Memory B cell (primary cell): ENCODE data around the gene C3.
"Not testable (repeated sequence)": the region's sequence is repeated elsewhere in the genome, so short reads cannot be mapped to it uniquely, and the experiment has no call there.

Experiments
- ATAC-seq: fragments of 150-1000 bp; cut with Tn5 transposase; 2 replicates; pipeline ENCODE4 v1.10.0; 2021; ENCODE audit warnings: low read depth, mild to moderate bottlenecking, moderate library complexity
- DNase-seq, 2 donors: peaks; one replicate each; pipeline ENCODE4 v3.0.0; 2022; ENCODE audit warnings: low spot score in 2 of 2
- H3K27ac Mint-ChIP-seq: one replicate; pipeline ENCODE4 v1.8.0; 2022; ENCODE audit warnings: mild to moderate bottlenecking, moderate library complexity, mixed read lengths
- H3K27me3 Mint-ChIP-seq: one replicate; pipeline ENCODE4 v1.8.0; 2022; ENCODE audit warnings: mixed read lengths
- H3K36me3 Mint-ChIP-seq: one replicate; pipeline ENCODE4 v1.8.0; 2022; ENCODE audit warnings: mild to moderate bottlenecking, mixed read lengths
- H3K4me1 Mint-ChIP-seq: one replicate; pipeline ENCODE4 v1.8.0; 2022; ENCODE audit warnings: mixed read lengths
- H3K4me3 Mint-ChIP-seq: one replicate; pipeline ENCODE4 v1.8.0; 2022; ENCODE audit warnings: mild to moderate bottlenecking, moderate library complexity, mixed read lengths
- H3K9me3 Mint-ChIP-seq: one replicate; pipeline ENCODE4 v1.8.0; 2022; ENCODE audit warnings: mixed read lengths

C3 gene

DNA sequence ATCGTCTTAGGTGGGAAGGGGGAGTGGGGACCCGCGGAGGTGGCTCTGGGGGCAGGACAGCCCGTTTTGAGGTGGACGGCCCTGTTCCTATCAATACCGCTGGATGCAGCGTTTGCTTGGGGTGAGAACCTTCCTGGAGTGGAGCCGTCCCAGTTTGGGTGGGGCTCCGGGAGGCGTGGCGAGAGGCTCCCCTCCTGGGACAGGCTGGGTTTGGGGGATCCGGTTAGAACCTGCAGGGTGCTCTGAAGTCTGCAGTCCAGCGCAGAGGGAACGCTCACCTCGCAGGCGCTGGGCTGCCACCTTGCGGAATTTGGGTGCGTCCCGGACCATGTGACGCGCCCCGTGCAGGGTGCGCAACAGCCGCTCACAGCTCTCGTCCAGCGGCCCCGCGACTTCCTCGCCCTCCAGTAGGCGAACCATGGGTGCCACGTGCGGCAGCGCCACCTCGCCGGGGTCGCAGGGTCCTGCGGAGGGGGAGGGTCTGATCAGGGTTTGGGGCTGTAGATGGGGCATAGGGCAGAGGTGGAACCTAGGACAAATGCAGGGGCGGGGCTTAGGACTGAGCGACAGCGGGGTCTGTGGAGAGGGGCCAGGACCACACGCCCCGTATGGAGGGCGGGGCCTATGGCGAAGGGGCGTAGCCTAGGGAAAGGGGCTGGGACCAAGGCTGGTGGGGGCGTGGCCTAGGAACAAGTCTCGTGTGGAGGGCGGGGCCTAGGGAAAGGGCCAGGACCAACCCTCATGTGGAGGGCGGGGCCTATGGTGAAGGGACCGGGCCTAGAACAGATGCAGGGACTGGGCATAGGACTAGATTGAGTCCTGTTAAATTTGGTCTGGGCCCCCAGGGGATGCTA is 33.0 kb upstream of the C3 start:
- Mint-ChIP-seq H3K9me3 (no peaks in the 10 kb centered on the region), H3K27me3 (no peaks in the 10 kb centered on the region), H3K4me1 (peaks cover 24% of the 10 kb centered on the region), H3K36me3 (peaks cover 14% of the 10 kb centered on the region), H3K4me3 (peak overlapping the region; percentile 92), H3K27ac (peak overlapping the region; percentile 94)
- DNase-seq (peak; percentile 81 to 85), ATAC-seq (peak; percentile 87)

DNA sequence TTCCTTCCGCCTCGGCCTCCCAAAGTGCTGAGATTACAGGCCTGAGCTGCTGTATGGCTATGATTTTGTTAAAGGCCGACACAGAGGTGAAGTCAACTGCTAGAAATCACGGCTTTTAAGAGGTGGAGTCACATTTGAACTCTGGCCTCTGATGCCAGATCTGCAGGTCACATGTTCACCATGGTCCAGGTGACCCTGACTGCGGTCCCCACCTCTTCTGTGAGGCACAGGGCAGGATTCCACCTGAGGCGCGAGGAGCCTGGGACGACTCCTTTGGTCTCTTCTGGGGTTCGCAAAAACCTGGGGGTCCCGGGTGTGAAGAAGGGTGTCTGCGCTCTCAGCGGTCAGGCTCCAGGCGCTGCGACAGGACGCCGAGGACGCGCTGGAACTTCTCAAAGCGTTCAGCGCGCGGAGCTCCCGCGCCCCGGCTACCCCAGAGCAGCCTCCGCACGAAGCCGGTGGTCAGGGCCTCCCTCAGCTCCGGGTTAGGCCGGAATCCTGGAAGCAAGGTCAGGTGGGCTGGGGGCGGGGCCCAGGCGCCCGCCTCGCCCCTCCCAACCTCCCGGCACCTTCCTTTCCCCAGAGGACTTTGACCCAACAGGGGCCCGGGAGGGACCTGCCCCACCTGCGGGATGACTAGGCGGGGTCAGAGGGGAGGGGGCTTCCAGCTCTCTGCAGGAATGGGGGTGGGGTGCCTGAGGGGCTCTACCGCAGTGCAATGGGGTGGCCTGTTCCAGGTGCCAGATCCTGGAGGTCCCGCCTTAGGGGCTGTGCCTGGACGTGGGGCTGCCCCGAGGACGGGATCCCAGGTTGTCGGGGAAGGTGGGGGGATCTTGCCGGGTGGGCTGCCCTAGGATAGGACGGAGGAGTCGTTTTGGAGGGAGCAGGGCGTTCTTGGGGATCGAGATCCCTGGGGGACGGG is 32.1 kb upstream of the C3 start:
- peaks cover 17% of the 10 kb centered on the region for H3K36me3 Mint-ChIP-seq
- no peaks in the 10 kb centered on the region for H3K27me3 Mint-ChIP-seq
- peak overlapping the region; percentile 92 for H3K4me3 Mint-ChIP-seq
- H3K27ac Mint-ChIP-seq = peak overlapping the region; percentile 94
- H3K4me1 Mint-ChIP-seq = peaks cover 19% of the 10 kb centered on the region
- H3K9me3 Mint-ChIP-seq = no peaks in the 10 kb centered on the region
- DNase-seq (no peak), ATAC-seq (no peak)

- Mint-ChIP-seq H3K36me3 (peaks cover 14% of the 10 kb centered on the region), H3K27ac (no peak overlapping the region), H3K9me3 (no peaks in the 10 kb centered on the region), H3K4me3 (no peak overlapping the region), H3K4me1 (peaks cover 17% of the 10 kb centered on the region), H3K27me3 (no peaks in the 10 kb centered on the region)
- DNase-seq (no peak), ATAC-seq (no peak)
Observed at GRCh38 chr19:6751189-6751588, 30.7 kb upstream of the C3 start.

DNA sequence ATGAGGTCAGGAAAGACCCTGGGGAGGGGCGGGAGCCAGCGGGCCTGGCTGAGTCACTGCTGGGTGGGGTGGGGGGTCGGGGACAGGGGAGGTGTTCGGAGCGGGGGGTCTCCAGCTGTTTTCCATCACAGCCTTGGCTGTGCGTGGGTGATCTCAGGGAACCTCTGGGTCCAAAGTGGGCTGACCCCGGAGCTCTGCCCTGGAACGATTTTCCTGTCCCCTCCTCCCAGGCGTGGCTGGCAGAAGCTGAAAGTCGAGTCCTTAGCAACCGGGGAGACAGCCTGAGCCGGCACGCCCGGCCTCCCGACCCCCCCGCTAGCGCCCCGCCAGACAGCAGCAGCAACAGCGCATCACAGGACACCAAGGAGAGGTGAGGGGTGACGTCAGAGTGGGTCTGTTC is 29.6 kb upstream of the C3 start:
- no peak for ATAC-seq
- H3K27me3 Mint-ChIP-seq = no peaks in the 10 kb centered on the region
- DNase-seq = no peak
- H3K4me3 Mint-ChIP-seq = no peak overlapping the region
- H3K36me3 Mint-ChIP-seq = peaks cover 16% of the 10 kb centered on the region
- no peaks in the 10 kb centered on the region for H3K9me3 Mint-ChIP-seq
- peaks cover 17% of the 10 kb centered on the region for H3K4me1 Mint-ChIP-seq
- no peak overlapping the region for H3K27ac Mint-ChIP-seq

DNA sequence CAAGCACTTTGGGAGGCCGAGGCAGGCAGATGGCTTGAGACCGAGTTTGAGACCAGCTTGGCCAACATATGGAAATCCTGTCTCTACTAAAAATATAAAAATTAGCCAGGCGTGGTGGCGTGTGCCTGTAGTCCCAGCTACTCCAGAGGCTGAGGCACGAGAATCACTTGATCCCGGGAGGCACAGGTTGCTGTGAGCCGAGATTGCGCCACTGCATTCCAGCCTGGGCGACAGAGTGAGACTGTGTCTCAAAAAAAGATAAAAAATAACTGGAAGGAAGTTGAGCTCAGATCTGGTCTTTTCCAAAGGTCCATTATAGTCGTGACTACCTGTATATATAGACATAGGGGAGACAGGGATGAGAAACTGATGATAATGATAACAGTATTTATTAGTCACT is 28.1 kb upstream of the C3 start:
- H3K36me3 Mint-ChIP-seq = peaks cover 12% of the 10 kb centered on the region
- not testable (repeated sequence) for H3K4me1 Mint-ChIP-seq, DNase-seq, H3K27me3 Mint-ChIP-seq, H3K27ac Mint-ChIP-seq, H3K4me3 Mint-ChIP-seq, ATAC-seq, H3K9me3 Mint-ChIP-seq

- Mint-ChIP-seq H3K4me1 (peaks cover 6% of the 10 kb centered on the region), H3K27ac (no peak overlapping the region), H3K36me3 (peaks cover 12% of the 10 kb centered on the region), H3K9me3 (no peaks in the 10 kb centered on the region), H3K4me3 (no peak overlapping the region), H3K27me3 (no peaks in the 10 kb centered on the region)
- ATAC-seq (no peak), DNase-seq (no peak)
Observed at GRCh38 chr19:6745965-6746364, 25.5 kb upstream of the C3 start.

- DNase-seq (no peak), ATAC-seq (no peak)
- Mint-ChIP-seq H3K4me3 (no peak overlapping the region), H3K27me3 (no peaks in the 10 kb centered on the region), H3K36me3 (peaks cover 9% of the 10 kb centered on the region), H3K27ac (no peak overlapping the region), H3K9me3 (no peaks in the 10 kb centered on the region), H3K4me1 (peaks cover 8% of the 10 kb centered on the region)
Observed at GRCh38 chr19:6744381-6745301, 24.2 kb upstream of the C3 start.

- DNase-seq = no peak
- peaks cover 8% of the 10 kb centered on the region for H3K36me3 Mint-ChIP-seq
- no peak overlapping the region for H3K27ac Mint-ChIP-seq
- no peak overlapping the region for H3K4me3 Mint-ChIP-seq
- H3K4me1 Mint-ChIP-seq = peaks cover 14% of the 10 kb centered on the region
- ATAC-seq = no peak
- H3K9me3 Mint-ChIP-seq = no peaks in the 10 kb centered on the region
- H3K27me3 Mint-ChIP-seq = no peaks in the 10 kb centered on the region
Observed at GRCh38 chr19:6743714-6744380, 23.4 kb upstream of the C3 start.

- DNase-seq = no peak
- Mint-ChIP-seq H3K9me3 (no peaks in the 10 kb centered on the region), H3K27ac (no peak overlapping the region), H3K36me3 (peaks cover 6% of the 10 kb centered on the region), H3K4me3 (no peak overlapping the region), H3K27me3 (no peaks in the 10 kb centered on the region), H3K4me1 (peaks cover 22% of the 10 kb centered on the region)
- ATAC-seq = no peak
Observed at GRCh38 chr19:6743066-6743465, 22.6 kb upstream of the C3 start.

DNA sequence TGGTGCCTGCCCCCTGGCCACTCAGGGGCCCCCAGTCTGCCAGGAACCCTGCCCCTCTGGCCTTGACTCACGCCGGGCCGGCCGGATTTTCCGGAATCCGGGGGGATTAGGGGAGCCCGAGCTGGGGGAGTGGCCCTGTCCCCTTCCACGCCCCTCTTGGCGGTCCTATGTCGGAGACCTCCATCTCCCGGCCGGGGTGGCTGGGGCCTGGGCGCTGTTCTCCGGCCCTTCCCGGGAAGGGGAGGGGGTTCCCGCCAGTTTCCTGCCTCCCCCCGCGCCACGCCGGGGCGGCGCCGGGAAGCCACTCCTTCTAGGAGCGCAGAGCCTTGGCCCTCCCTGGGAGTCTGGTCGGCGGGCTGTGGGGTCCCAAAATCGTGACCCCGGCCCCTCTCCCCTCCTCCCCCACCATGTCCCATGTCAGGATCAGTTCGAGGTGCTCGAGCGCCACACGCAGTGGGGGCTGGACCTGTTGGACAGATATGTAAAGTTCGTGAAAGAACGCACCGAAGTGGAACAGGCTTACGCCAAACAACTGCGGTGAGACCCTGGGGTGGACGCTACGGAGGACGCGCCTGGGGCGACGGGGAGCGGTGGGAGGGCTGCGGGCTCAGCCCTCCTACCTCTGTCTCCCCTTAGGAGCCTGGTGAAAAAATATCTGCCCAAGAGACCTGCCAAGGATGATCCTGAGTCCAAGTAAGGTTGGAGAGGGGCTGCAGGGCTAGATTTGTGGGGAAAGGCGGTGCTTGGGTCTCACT is 20.3 kb upstream of the C3 start:
- Mint-ChIP-seq H3K4me1 (peaks cover 33% of the 10 kb centered on the region), H3K4me3 (peak overlapping the region; percentile 91), H3K36me3 (peaks cover 2% of the 10 kb centered on the region), H3K27me3 (no peaks in the 10 kb centered on the region), H3K9me3 (no peaks in the 10 kb centered on the region), H3K27ac (peak overlapping the region; percentile 85)
- DNase-seq (peak; percentile 30 to 51), ATAC-seq (no peak)

DNA sequence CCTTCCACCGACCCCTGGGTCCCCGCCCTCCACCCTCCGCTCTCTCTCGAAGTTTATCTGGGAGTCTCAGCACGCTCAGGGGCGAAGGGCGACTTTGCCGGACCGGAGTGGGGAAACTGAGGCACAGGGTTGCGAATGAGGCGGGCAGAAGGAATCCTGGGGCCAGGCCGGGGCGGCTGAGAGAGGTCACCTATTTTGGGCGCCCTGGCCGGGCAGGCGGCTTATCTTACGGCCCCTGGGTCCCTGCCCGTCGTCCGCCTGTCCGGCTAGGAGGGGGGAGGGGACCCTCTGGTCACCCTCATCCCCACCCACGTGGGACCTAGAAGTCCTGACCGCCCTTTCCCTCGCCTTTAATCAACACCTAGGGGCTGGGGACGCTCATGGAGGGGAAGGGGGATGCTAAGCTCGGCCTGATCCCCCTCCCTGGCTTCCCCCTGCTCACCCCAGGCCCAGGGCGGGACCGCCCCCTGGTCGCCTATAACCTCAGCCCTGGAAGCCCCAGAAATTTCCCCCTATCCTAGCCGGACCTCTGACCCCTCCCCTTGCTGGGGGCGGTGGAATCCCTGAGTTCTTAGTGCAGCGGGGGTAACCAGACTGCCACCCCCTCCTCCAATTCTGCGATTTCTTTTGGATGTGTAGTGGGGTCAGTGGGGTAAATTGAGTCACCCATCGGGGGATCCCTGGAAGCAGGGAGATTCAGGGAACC is 19.6 kb upstream of the C3 start:
- Mint-ChIP-seq H3K27ac (no peak overlapping the region), H3K36me3 (no peaks in the 10 kb centered on the region), H3K4me1 (peaks cover 34% of the 10 kb centered on the region), H3K9me3 (no peaks in the 10 kb centered on the region), H3K4me3 (peak overlapping the region; percentile 91), H3K27me3 (no peaks in the 10 kb centered on the region)
- peak in 1 of 2 donors; percentile 45 for DNase-seq
- ATAC-seq = no peak

- H3K27ac Mint-ChIP-seq = peak within 1 kb of the TSS; percentile 91
- DNase-seq = peak; percentile 75 to 77
- H3K36me3 Mint-ChIP-seq = peaks cover 1% of the 10 kb centered on the region
- ATAC-seq = peak; percentile 14
- peak within 1 kb of the TSS; percentile 91 for H3K4me3 Mint-ChIP-seq
- no peaks in the 10 kb centered on the region for H3K27me3 Mint-ChIP-seq
- H3K4me1 Mint-ChIP-seq = peaks cover 34% of the 10 kb centered on the region
- H3K9me3 Mint-ChIP-seq = no peaks in the 10 kb centered on the region
Observed at GRCh38 chr19:6739390-6739882, 19.0 kb upstream of the C3 start, which contains the start of gene TRIP10. TSS of gene TRIP10 (plus strand) at chr19:6739680. CDS start at chr19:6739762, 82 bp downstream.
